A549 treated with RU486 at 1 μM for 4 hours (cell line): ENCODE measurements around the gene RNF11. TPM values are rescaled to one million over a fixed set of nuclear protein-coding genes. Genes with fewer than 3 reads are reported as not detected.

Source experiments
- total RNA-seq: library from RNA; stranded (reverse); fragments of 200-300 nt; extraction: Qiagen RNA extraction; gene quantifications from 5 replicates; pipeline ENCODE4 v1.2.3, GENCODE V29; 2022; ENCODE audit warnings: low read depth

RNF11 gene
- total RNA-seq: 24.5 to 39.2 TPM (median 29.4 TPM) in 5 replicates

GRCh38 chr1:51235673-51236530 is at the start of gene RNF11:
TSS of gene RNF11 (plus strand) at chr1:51236273. CDS start at chr1:51236757, 484 bp downstream.

Other genes with a start within 250 kb of the RNF11 start
- gene C1orf185, start 134.0 kb upstream of the RNF11 start, total RNA-seq: not detected in 5 replicates
- gene TTC39A, start 94.3 kb downstream of the RNF11 start, total RNA-seq: 1.3 to 2.4 TPM (median 1.5 TPM) in 5 replicates